HEK293 (cell line): Measurements from ENCODE around the gene SMS.

Experiments used
- CTCF ChIA-PET: fragments of 350-600 bp; formaldehyde crosslinking; extraction: SDS; loops from one replicate; lab custom pipeline; 2021; ENCODE audit warnings: antibody characterized with exemption; lab: Yijun Ruan, JAX
- POLR2A ChIA-PET: fragments of 300-600 bp; formaldehyde crosslinking; extraction: SDS; loops from one replicate; lab custom pipeline; 2020; ENCODE audit warnings: antibody characterized with exemption, inconsistent platforms; lab: Yijun Ruan, JAX
- H3K27ac ChIP-seq: fragments of 200-500 bp; sonication (Bioruptor generic); 2 replicates; pipeline ENCODE4 v1.5.1; 2014; ENCODE audit warnings: low read depth, low read length, control low read depth, inconsistent platforms; ENCODE audit errors: extremely low read depth
- H3K36me3 ChIP-seq, 2 experiments: fragments of 200-500 bp in 1 of 2; sonication (Bioruptor generic) in 1 of 2; 1 replicate in 1 of 2; 2 replicates in 1 of 2; pipeline ENCODE4 v1.5.1; 2014 to 2017; ENCODE audit warnings: inconsistent platforms in 2 of 2, low read length in 2 of 2; ENCODE audit not compliant: control insufficient read depth in 2 of 2, insufficient read depth in 1 of 2
- H3K4me1 ChIP-seq: fragments of 200-500 bp; sonication (Bioruptor generic); 2 replicates; pipeline ENCODE4 v1.5.1; 2014; ENCODE audit warnings: mild to moderate bottlenecking, low read length, inconsistent platforms; ENCODE audit not compliant: control insufficient read depth, insufficient read depth
- H3K4me3 ChIP-seq: 2 replicates; pipeline ENCODE4 v1.5.1; 2011; ENCODE audit warnings: low read depth, mild to moderate bottlenecking, control low read depth, low read length, moderate library complexity
- H3K9me3 ChIP-seq: fragments of 200-500 bp; sonication (Bioruptor generic); 2 replicates; pipeline ENCODE4 v1.5.1; 2014; ENCODE audit warnings: low read depth, low read length, inconsistent platforms; ENCODE audit not compliant: control insufficient read depth, insufficient read depth
- KLF16 ChIP-seq: fragments of 450-650 bp; formaldehyde crosslinking; IDR thresholded peaks from 2 replicates; pipeline ENCODE4 v1.5.1; 2017; ENCODE audit warnings: missing biosample characterization, missing genetic modification characterization
- KLF17 ChIP-seq: fragments of 450-650 bp; formaldehyde crosslinking; IDR thresholded peaks from 2 replicates; pipeline ENCODE4 v1.5.1; 2016; ENCODE audit warnings: missing biosample characterization, missing genetic modification characterization
- KLF8 ChIP-seq: fragments of 450-650 bp; formaldehyde crosslinking; IDR thresholded peaks from 2 replicates; pipeline ENCODE4 v1.5.1; 2016; ENCODE audit warnings: missing biosample characterization, missing genetic modification characterization
- PBX3 ChIP-seq: sonication (generic); formaldehyde crosslinking; IDR thresholded peaks from 2 replicates; pipeline ENCODE4 v1.8.1; 2022; ENCODE audit warnings: mild to moderate bottlenecking, moderate library complexity, missing genetic modification reagents
- PRDM4 ChIP-seq: fragments of 450-650 bp; formaldehyde crosslinking; IDR thresholded peaks from 2 replicates; pipeline ENCODE4 v1.5.1; 2017; ENCODE audit warnings: missing biosample characterization, missing genetic modification characterization
- SP3 ChIP-seq: fragments of 450-650 bp; formaldehyde crosslinking; IDR thresholded peaks from 2 replicates; pipeline ENCODE4 v1.5.1; 2016; ENCODE audit warnings: missing biosample characterization, missing genetic modification characterization
- ZNF146 ChIP-seq: fragments of 450-650 bp; formaldehyde crosslinking; IDR thresholded peaks from 2 replicates; pipeline ENCODE4 v1.5.1; 2016; ENCODE audit warnings: missing biosample characterization, missing genetic modification characterization
- ZNF148 ChIP-seq: fragments of 450-650 bp; formaldehyde crosslinking; IDR thresholded peaks from 2 replicates; pipeline ENCODE4 v1.5.0; 2017; ENCODE audit warnings: missing biosample characterization, missing genetic modification characterization, borderline replicate concordance
- ZNF26 ChIP-seq: fragments of 450-650 bp; formaldehyde crosslinking; IDR thresholded peaks from 2 replicates; pipeline ENCODE4 v1.5.1; 2016; ENCODE audit warnings: missing biosample characterization, missing genetic modification characterization
- ZNF266 ChIP-seq: fragments of 450-650 bp; formaldehyde crosslinking; IDR thresholded peaks from 2 replicates; pipeline ENCODE4 v1.5.1; 2016; ENCODE audit warnings: missing biosample characterization, missing genetic modification characterization, low read depth
- ZNF501 ChIP-seq: fragments of 450-650 bp; formaldehyde crosslinking; IDR thresholded peaks from 2 replicates; pipeline ENCODE4 v1.5.1; 2016; ENCODE audit warnings: missing biosample characterization, missing genetic modification characterization
- ZNF571 ChIP-seq: fragments of 450-650 bp; formaldehyde crosslinking; IDR thresholded peaks from 2 replicates; pipeline ENCODE4 v1.5.0; 2017; ENCODE audit warnings: missing biosample characterization, missing genetic modification characterization
- ZNF600 ChIP-seq: fragments of 450-650 bp; formaldehyde crosslinking; IDR thresholded peaks from 2 replicates; pipeline ENCODE4 v1.5.1; 2016; ENCODE audit warnings: missing biosample characterization, missing genetic modification characterization
- ZNF621 ChIP-seq: fragments of 450-650 bp; formaldehyde crosslinking; IDR thresholded peaks from 2 replicates; pipeline ENCODE4 v1.5.1; 2017; ENCODE audit warnings: missing biosample characterization, missing genetic modification characterization
- ZNF664 ChIP-seq: fragments of 450-650 bp; formaldehyde crosslinking; IDR thresholded peaks from 2 replicates; pipeline ENCODE4 v1.5.1; 2016; ENCODE audit warnings: missing biosample characterization, missing genetic modification characterization
- ZNF76 ChIP-seq: fragments of 450-650 bp; formaldehyde crosslinking; IDR thresholded peaks from 2 replicates; pipeline ENCODE4; 2016; ENCODE audit warnings: low read depth, missing biosample characterization, missing genetic modification characterization, borderline replicate concordance
- ZNF768 ChIP-seq: fragments of 450-650 bp; formaldehyde crosslinking; IDR thresholded peaks from 2 replicates; pipeline ENCODE4 v1.5.1; 2018; ENCODE audit warnings: missing biosample characterization, mild to moderate bottlenecking, missing genetic modification characterization
- ZNF792 ChIP-seq: fragments of 450-650 bp; formaldehyde crosslinking; IDR thresholded peaks from 2 replicates; pipeline ENCODE4 v1.5.1; 2016; ENCODE audit warnings: missing biosample characterization, missing genetic modification characterization
- ZNF837 ChIP-seq: fragments of 450-650 bp; formaldehyde crosslinking; IDR thresholded peaks from 2 replicates; pipeline ENCODE4 v1.5.1; 2016; ENCODE audit warnings: missing biosample characterization, missing genetic modification characterization
- TF ChIP-seq, protein P1 (sequence below): fragments of 450-650 bp; formaldehyde crosslinking; IDR thresholded peaks from 2 replicates; pipeline ENCODE4 v1.5.1; 2016; ENCODE audit warnings: missing biosample characterization, missing genetic modification characterization

SMS gene

GRCh38 chrX:21990832-21991231 is 50.3 kb downstream of the SMS start (continued):
- TF ChIP-seq, protein P1, sequence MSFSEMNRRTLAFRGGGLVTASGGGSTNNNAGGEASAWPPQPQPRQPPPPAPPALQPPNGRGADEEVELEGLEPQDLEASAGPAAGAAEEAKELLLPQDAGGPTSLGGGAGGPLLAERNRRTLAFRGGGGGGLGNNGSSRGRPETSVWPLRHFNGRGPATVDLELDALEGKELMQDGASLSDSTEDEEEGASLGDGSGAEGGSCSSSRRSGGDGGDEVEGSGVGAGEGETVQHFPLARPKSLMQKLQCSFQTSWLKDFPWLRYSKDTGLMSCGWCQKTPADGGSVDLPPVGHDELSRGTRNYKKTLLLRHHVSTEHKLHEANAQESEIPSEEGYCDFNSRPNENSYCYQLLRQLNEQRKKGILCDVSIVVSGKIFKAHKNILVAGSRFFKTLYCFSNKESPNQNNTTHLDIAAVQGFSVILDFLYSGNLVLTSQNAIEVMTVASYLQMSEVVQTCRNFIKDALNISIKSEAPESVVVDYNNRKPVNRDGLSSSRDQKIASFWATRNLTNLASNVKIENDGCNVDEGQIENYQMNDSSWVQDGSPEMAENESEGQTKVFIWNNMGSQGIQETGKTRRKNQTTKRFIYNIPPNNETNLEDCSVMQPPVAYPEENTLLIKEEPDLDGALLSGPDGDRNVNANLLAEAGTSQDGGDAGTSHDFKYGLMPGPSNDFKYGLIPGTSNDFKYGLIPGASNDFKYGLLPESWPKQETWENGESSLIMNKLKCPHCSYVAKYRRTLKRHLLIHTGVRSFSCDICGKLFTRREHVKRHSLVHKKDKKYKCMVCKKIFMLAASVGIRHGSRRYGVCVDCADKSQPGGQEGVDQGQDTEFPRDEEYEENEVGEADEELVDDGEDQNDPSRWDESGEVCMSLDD (tag by site-specific recombination), result no peak

- TF ChIP-seq ZNF76 (tag by site-specific recombination) (no peak), ZNF837 (tag by site-specific recombination) (no peak), ZNF266 (tag by site-specific recombination) (no peak), ZNF146 (tag by site-specific recombination) (no peak), ZNF621 (tag by site-specific recombination) (no peak), ZNF501 (no peak)
- Histone ChIP-seq H3K27ac (no peak overlapping the region), H3K36me3 (peaks cover 14 to 45% of the 10 kb centered on the region in 2 experiments), H3K4me3 (no peak overlapping the region), H3K4me1 (no peaks in the 10 kb centered on the region), H3K9me3 (no peaks in the 10 kb centered on the region)
- ChIA-PET POLR2A (no interaction called here), CTCF (no interaction called here)
These were observed 51.0 kb downstream of the SMS start for GRCh38 chrX:21991504-21991903.

DNA sequence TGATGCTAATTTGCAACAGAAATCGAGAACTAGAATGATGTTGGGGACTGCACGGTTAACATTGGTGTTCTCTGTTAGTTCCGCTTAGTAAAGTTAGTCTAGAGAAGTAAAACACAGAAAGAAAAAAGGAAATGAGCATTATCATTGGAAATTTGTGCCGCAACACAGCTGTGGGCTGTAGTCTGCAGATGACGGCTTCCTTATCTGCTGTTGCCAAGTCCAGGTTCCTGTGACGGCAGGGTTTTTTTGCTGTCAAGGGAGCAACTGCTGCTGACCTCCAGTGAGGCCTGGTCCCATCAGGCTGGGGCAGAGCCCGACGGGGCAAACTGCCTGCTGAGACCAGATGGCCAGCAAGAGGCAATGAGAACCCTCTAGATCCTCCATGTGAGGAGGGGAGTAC is 52.8 kb downstream of the SMS start:
- Histone ChIP-seq H3K27ac (no peak overlapping the region), H3K4me3 (no peak overlapping the region), H3K4me1 (no peaks in the 10 kb centered on the region), H3K9me3 (no peaks in the 10 kb centered on the region), H3K36me3 (peaks cover 7 to 30% of the 10 kb centered on the region in 2 experiments)
- CTCF ChIA-PET, result interaction anchor here (5.5 kb wide), 1 partner anchor 8 kb away, joined by 27 read pairs; no protein-coding TSS in a partner anchor
- TF ChIP-seq KLF8 (tag by site-specific recombination) (no peak), ZNF26 (tag by site-specific recombination) (no peak), ZNF600 (tag by site-specific recombination) (no peak), PRDM4 (tag by site-specific recombination) (no peak), KLF16 (tag by site-specific recombination) (no peak), ZNF664 (no peak), KLF17 (tag by site-specific recombination) (no peak), ZNF768 (tag by site-specific recombination) (no peak), PBX3 (no peak), ZNF148 (tag by site-specific recombination) (no peak), ZNF792 (tag by site-specific recombination) (no peak), ZNF571 (tag by site-specific recombination) (no peak), SP3 (no peak)
- POLR2A ChIA-PET, result no interaction called here
